ENCODE data around the gene SETBP1.
A peak's percentile ranks its signal among the peaks of the same experiment; 100 is the strongest.

Gene SETBP1

DNA sequence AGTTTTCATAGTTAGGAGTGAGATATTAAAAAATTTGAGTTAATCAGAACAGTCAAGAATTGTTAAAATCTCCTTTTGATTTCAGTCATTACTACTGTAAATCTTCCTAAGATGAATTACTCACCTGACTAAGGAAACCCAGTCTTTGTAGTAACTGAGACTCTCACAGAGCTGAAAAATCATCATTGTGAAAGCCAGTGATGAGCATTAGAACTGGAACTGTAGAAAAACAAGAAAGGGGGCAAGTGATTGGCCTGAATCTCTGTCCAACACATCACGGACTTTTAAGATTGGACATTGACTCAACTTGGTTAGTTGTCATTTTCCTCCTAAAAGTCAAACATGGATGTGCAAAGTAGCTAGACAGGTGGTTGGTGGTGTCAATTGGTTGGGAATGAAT lies 21.9 kb downstream of the SETBP1 start:
- H3K4me3 ChIP-seq (ENCODE audit: low read depth, low read length), result no peak overlapping the region
- DNase-seq (ENCODE audit: low read depth), result no peak
- TF ChIP-seq, protein P1, sequence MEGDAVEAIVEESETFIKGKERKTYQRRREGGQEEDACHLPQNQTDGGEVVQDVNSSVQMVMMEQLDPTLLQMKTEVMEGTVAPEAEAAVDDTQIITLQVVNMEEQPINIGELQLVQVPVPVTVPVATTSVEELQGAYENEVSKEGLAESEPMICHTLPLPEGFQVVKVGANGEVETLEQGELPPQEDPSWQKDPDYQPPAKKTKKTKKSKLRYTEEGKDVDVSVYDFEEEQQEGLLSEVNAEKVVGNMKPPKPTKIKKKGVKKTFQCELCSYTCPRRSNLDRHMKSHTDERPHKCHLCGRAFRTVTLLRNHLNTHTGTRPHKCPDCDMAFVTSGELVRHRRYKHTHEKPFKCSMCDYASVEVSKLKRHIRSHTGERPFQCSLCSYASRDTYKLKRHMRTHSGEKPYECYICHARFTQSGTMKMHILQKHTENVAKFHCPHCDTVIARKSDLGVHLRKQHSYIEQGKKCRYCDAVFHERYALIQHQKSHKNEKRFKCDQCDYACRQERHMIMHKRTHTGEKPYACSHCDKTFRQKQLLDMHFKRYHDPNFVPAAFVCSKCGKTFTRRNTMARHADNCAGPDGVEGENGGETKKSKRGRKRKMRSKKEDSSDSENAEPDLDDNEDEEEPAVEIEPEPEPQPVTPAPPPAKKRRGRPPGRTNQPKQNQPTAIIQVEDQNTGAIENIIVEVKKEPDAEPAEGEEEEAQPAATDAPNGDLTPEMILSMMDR (IDR thresholded peaks at IDR 0.05; ENCODE audit: insufficient read depth, low read depth, low read length, missing control alignments), result no peak

DNA sequence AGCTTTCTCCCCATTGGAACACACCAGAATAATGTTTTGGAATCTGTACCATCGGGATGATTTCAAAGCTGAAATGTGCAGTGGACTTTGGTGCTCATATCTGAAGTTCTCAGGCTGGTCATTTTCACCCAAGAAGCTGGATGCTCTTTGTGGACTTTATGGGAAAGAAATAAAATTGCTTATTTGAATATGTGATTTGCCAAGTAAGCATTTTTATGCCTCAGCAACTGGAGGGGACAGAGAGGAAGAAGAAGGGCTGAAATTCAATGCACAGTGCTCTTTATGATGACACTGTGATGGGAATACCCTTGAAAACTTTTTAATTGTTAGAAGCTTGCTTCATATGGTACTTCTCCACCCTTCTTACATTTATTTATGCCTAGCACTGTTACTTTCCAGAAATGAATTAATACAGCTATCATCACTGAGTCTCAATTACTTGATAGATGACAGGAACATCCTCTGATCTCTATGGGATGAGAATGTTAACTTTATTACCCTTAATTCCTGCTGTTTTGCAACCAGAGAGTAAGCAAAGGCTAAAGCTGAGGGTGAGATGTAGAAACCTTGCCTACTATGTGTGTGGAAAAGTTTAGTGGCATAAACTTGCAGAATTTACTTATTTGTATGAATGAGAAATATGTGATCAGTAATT lies 23.6 kb downstream of the SETBP1 start:
- no peak for DNase-seq (ENCODE audit: low read depth)
- no peak overlapping the region for H3K4me3 ChIP-seq (ENCODE audit: low read depth, low read length)
- TF ChIP-seq, protein P1 (IDR thresholded peaks at IDR 0.05; ENCODE audit: insufficient read depth, low read depth, low read length, missing control alignments), result no peak

DNA sequence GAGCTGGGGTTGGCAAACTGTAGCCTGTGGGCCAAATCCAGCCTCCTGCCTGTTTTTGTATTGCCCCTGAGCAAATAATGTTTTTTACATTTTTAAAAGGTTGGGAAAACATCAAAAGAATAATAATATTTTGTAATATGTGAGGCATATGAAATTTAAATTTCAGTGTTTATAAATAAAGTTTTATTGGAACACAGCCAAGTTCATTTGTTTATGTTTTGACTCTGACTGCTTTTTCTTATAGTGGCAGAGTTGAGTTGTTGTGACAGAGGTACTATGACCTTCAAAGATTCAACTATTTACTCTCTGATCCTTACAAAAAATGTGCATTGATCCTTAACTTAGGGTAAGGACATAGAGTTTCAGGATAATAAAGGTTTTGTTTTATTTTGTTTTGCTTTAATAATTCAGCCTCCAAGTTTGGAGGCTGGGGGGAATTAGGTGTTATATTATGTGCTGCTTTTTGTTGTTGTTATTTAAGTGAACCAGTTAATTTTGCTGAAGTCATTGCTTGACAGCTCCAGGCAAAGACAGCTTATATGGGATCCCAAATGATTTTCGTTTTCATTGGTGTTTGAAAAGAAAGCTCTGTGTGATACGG lies 24.5 kb downstream of the SETBP1 start:
- TF ChIP-seq, protein P1 (IDR thresholded peaks at IDR 0.05; ENCODE audit: insufficient read depth, low read depth, low read length, missing control alignments), result no peak
- DNase-seq (ENCODE audit: low read depth), result no peak
- H3K4me3 ChIP-seq (ENCODE audit: low read depth, low read length), result no peak overlapping the region

DNA sequence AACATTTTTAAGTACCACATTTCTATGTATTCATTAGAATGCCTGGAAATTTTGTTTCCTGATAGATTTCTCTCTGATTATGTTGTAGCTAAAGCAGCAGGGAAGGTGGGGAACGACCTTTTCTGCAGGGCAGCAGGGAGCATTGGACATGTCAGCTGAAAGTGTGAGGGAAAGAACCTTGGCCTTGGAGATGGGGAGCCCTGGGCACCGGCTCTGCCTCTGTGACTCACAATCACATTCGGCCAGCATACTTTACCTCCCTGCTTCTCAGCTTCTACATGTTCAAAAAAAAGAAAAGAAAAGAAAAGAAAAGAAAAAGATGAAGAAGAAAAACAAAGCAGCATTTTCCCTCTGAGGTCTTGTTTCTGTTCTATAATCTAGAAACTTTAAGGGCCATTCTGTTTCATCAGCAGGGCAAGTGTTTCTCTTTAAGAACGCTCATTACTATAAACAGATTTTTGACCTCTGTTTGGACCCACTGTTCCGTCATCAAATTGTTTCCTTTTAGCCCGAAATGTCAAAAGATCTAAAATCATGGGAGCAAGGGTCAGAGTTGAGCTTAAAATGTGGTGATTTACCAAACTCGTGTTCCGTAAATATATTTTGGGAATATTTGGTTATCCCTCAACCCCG lies 27.9 kb downstream of the SETBP1 start:
- DNase-seq (ENCODE audit: low read depth), result no peak
- no peak overlapping the region for H3K4me3 ChIP-seq (ENCODE audit: low read depth, low read length)
- TF ChIP-seq, protein P1 (IDR thresholded peaks at IDR 0.05; ENCODE audit: insufficient read depth, low read depth, low read length, missing control alignments), result no peak

DNA sequence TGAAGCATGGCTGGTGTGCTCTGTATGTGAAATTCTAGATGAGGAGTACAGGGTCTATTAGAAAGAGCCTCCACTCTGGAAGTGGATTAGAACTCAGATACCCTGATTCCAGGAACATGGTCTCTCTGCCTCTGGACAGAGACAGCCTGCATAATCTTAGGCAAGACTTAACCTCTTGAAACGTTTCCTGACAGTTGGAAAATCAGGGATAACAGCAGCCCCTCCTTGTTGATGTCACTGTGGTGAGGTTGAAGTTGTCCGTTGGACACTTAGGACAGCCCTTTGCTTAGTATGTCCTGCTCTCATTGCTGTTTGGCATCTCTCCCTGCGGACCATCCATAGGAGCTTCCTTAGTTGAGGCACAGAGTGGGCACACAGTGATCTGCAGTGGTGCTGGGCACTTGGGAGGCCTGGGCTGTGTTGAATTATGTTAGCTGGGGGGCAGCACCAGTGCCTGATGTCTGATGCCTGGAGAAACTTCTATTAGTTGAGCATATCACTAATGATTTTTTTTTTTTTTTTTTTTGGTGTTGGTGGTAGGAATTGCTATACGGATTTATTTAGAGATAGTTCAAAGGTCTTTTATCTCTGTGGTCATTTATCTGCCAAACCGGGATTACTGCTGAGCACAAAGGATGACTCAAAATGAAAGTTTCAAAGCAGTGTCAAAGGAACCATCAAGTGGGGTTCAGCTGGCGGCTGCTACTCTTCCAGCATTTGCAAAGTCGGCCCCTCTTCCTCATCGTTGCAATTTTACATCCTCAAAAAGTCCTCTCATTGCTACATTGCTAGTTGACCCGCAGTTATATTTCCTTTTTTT lies 28.8 kb downstream of the SETBP1 start:
- TF ChIP-seq, protein P1 (IDR thresholded peaks at IDR 0.05; ENCODE audit: insufficient read depth, low read depth, low read length, missing control alignments), result no peak
- peak; percentile 85 for DNase-seq (ENCODE audit: low read depth)
- H3K4me3 ChIP-seq (ENCODE audit: low read depth, low read length), result no peak overlapping the region

DNA sequence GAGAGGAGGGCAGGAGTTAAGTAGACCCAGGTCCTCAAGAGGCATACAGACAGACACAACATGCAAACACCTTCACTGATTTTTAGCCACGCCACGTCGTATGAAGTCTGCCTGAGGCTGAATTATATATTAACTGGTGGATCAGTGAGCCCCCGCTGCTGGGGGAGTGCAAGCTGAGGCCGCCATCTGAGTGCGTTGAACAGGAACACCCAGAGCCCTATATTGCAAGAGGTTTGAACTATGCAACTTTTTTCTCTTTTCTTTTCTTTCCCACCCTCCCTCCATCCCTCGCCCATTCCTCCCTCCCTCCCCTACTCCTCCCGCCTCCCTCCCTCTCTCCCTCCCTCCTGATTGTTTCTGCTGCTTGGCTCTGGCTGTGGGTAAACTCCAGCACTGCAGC lies 30.2 kb downstream of the SETBP1 start:
- TF ChIP-seq, protein P1 (IDR thresholded peaks at IDR 0.05; ENCODE audit: insufficient read depth, low read depth, low read length, missing control alignments), result no peak
- H3K4me3 ChIP-seq (ENCODE audit: low read depth, low read length), result no peak overlapping the region
- no peak for DNase-seq (ENCODE audit: low read depth)
